Measurements from ENCODE around the gene ZDHHC4.
A peak's percentile ranks its signal among the peaks of the same experiment; 100 is the strongest.

The ZDHHC4 gene

DNA sequence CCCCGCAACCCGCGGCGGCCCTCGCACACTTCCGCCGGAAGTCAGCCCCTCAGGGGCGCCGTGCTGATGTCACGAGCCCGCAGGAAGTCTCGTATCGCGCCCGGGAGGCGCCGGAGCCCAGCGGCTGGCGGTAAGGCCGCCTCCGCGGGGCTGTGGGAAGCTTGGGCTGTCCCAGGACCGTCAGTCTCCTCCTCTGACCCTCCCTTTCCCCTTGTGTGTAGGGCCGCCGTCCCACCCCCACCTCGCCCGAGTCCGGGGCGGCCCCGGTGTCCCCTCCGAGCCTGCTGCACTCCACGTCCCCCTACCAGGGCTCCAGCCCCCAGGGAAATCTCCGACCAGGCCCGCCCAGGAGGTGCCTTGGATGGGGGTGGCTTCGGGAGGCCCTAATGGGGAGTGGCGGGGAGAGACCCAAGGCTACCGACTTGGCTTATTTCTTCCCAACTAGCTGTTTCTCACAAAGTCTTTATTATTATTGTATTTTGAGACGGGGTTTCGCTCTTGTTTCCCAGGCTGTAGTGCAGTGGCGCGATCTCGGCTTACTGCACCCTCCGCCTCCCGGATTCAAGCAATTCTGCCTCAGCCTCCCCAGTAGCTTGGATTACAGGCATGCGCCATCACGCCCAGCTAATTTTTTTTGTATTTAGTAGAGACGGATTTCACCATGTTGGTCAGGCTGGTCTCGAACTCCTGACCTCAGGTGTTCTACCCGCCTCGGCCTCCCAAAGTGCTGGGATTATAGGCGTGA, at the start of gene ZDHHC4 (continued):
- TF ChIP-seq ZNF280D (tag by site-specific recombination; IDR thresholded peaks at IDR 0.05) (no peak), ZNF292 (tag by site-specific recombination; IDR thresholded peaks at IDR 0.05; ENCODE audit: borderline replicate concordance, low read depth) (no peak), SCRT1 (tag by site-specific recombination; IDR thresholded peaks at IDR 0.05; ENCODE audit: borderline replicate concordance) (no peak), ZSCAN18 (tag by site-specific recombination; IDR thresholded peaks at IDR 0.05) (no peak), ZNF626 (tag by site-specific recombination; IDR thresholded peaks at IDR 0.05) (no peak), ZNF837 (tag by site-specific recombination; IDR thresholded peaks at IDR 0.05) (no peak), OSR2 (tag by site-specific recombination; IDR thresholded peaks at IDR 0.05) (no peak), ZNF521 (tag by site-specific recombination; IDR thresholded peaks at IDR 0.05) (no peak), BCL11B (tag by site-specific recombination; IDR thresholded peaks at IDR 0.05; ENCODE audit: low read depth) (no peak), HOXC10 (CRISPR knock-in tag; IDR thresholded peaks at IDR 0.05) (no peak), KLF16 (tag by site-specific recombination; IDR thresholded peaks at IDR 0.05) (peak; percentile 78), ZNF658 (tag by site-specific recombination; IDR thresholded peaks at IDR 0.05) (no peak), ZBTB17 (tag by site-specific recombination; IDR thresholded peaks at IDR 0.05) (no peak), ZBTB7A (tag by site-specific recombination; IDR thresholded peaks at IDR 0.05; ENCODE audit: low read depth) (no peak), HOXD13 (CRISPR knock-in tag; IDR thresholded peaks at IDR 0.05; ENCODE audit: borderline replicate concordance) (no peak), ZNF2 (tag by site-specific recombination; IDR thresholded peaks at IDR 0.05) (0 out of 2 replicates have a peak, but pooled peaks have one; percentile 39), ZNF510 (tag by site-specific recombination; IDR thresholded peaks at IDR 0.05; ENCODE audit: insufficient replicate concordance) (no peak), SCRT2 (tag by site-specific recombination; IDR thresholded peaks at IDR 0.05) (no peak), ZSCAN4 (tag by site-specific recombination; IDR thresholded peaks at IDR 0.05) (0 out of 2 replicates have a peak, but pooled peaks have one; percentile 16), ZNF398 (tag by site-specific recombination; IDR thresholded peaks at IDR 0.05) (no peak), TCF7L2 (IDR thresholded peaks at IDR 0.05; ENCODE audit: borderline replicate concordance, low read depth, low read length) (no peak), ZNF157 (tag by site-specific recombination; IDR thresholded peaks at IDR 0.05) (no peak), BCL11A (tag by site-specific recombination; IDR thresholded peaks at IDR 0.05; ENCODE audit: low read depth) (no peak), ZNF423 (tag by site-specific recombination; IDR thresholded peaks at IDR 0.05) (peak; percentile 93), MZF1 (tag by site-specific recombination; IDR thresholded peaks at IDR 0.05; ENCODE audit: borderline replicate concordance) (no peak)
- TF ChIP-seq, protein P1, sequence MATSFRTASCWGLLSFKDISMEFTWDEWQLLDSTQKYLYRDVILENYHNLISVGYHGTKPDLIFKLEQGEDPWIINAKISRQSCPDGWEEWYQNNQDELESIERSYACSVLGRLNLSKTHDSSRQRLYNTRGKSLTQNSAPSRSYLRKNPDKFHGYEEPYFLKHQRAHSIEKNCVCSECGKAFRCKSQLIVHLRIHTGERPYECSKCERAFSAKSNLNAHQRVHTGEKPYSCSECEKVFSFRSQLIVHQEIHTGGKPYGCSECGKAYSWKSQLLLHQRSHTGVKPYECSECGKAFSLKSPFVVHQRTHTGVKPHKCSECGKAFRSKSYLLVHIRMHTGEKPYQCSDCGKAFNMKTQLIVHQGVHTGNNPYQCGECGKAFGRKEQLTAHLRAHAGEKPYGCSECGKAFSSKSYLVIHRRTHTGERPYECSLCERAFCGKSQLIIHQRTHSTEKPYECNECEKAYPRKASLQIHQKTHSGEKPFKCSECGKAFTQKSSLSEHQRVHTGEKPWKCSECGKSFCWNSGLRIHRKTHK (tag by site-specific recombination; IDR thresholded peaks at IDR 0.05) = no peak
- TF ChIP-seq, protein P2, sequence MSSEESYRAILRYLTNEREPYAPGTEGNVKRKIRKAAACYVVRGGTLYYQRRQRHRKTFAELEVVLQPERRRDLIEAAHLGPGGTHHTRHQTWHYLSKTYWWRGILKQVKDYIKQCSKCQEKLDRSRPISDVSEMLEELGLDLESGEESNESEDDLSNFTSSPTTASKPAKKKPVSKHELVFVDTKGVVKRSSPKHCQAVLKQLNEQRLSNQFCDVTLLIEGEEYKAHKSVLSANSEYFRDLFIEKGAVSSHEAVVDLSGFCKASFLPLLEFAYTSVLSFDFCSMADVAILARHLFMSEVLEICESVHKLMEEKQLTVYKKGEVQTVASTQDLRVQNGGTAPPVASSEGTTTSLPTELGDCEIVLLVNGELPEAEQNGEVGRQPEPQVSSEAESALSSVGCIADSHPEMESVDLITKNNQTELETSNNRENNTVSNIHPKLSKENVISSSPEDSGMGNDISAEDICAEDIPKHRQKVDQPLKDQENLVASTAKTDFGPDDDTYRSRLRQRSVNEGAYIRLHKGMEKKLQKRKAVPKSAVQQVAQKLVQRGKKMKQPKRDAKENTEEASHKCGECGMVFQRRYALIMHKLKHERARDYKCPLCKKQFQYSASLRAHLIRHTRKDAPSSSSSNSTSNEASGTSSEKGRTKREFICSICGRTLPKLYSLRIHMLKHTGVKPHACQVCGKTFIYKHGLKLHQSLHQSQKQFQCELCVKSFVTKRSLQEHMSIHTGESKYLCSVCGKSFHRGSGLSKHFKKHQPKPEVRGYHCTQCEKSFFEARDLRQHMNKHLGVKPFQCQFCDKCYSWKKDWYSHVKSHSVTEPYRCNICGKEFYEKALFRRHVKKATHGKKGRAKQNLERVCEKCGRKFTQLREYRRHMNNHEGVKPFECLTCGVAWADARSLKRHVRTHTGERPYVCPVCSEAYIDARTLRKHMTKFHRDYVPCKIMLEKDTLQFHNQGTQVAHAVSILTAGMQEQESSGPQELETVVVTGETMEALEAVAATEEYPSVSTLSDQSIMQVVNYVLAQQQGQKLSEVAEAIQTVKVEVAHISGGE (tag by site-specific recombination; conservative IDR thresholded peaks at IDR 0.05; ENCODE audit: low read depth) = peak; percentile 96

Measured in HEK293 (cell line).